CD14-positive monocyte (primary cell): ENCODE data around the gene DIS3L2. TPM values are rescaled to one million over a fixed set of nuclear protein-coding genes. Genes with fewer than 3 reads are reported as not detected.

Experiments
- DNase-seq, 3 donors: peaks; one replicate each; pipeline ENCODE4 v3.0.0-alpha.2; 2011 to 2022
- H2AFZ ChIP-seq: 2 replicates; pipeline ENCODE4 v1.6.0; 2012; ENCODE audit warnings: mild to moderate bottlenecking, low read depth, low read length, inconsistent platforms; ENCODE audit not compliant: insufficient read depth, poor library complexity, severe bottlenecking
- H3K27ac ChIP-seq, 2 donors: 1 replicate in 1 of 2; 2 replicates in 1 of 2; pipeline ENCODE4 v1.5.1; 2012 to 2013; ENCODE audit warnings: low read length in 2 of 2, control low read depth in 1 of 2, inconsistent platforms in 1 of 2, low read depth in 1 of 2, mild to moderate bottlenecking in 1 of 2
- H3K27me3 ChIP-seq, 2 donors: one replicate each; pipeline versions ENCODE4 v1.6.0 to v1.6.1; 2011 to 2013; ENCODE audit warnings: low read length in 2 of 2; ENCODE audit not compliant: control insufficient read depth in 2 of 2, insufficient read depth in 2 of 2
- H3K36me3 ChIP-seq, 2 donors: replicated peaks in 1 of 2; 1 replicate in 1 of 2; 2 replicates in 1 of 2; pipeline versions ENCODE4 v1.5.1 to v1.6.1; 2012 to 2013; ENCODE audit warnings: low read length in 2 of 2, control low read depth in 1 of 2, inconsistent platforms in 1 of 2, mild to moderate bottlenecking in 1 of 2; ENCODE audit not compliant: insufficient read depth in 2 of 2, control insufficient read depth in 1 of 2
- H3K4me1 ChIP-seq, 2 donors: 1 replicate in 1 of 2; 2 replicates in 1 of 2; pipeline versions ENCODE4 v1.5.1 to v1.6.1; 2012 to 2013; ENCODE audit warnings: low read length in 2 of 2, control low read depth in 1 of 2, inconsistent platforms in 1 of 2, mild to moderate bottlenecking in 1 of 2, moderate library complexity in 1 of 2; ENCODE audit not compliant: insufficient read depth in 2 of 2, control insufficient read depth in 1 of 2
- H3K4me2 ChIP-seq: replicated peaks from 2 replicates; pipeline ENCODE3; 2012; ENCODE audit warnings: low read length, moderate library complexity, mild to moderate bottlenecking; ENCODE audit not compliant: poor library complexity, severe bottlenecking; ENCODE audit errors: extremely low read depth
- H3K4me3 ChIP-seq, 3 experiments: fragments of 200-600 bp in 1 of 3; sonication (generic) in 1 of 3; replicated peaks in 1 of 3; 1 replicate in 2 of 3; 2 replicates in 1 of 3; pipeline ENCODE4 v1.5.1; 2011 to 2013; ENCODE audit warnings: low read length in 3 of 3, mild to moderate bottlenecking in 3 of 3, control low read depth in 2 of 3, low read depth in 2 of 3, inconsistent platforms in 1 of 3, moderate library complexity in 1 of 3
- H3K79me2 ChIP-seq: 2 replicates; pipeline ENCODE4 v1.6.0; 2012; ENCODE audit warnings: mild to moderate bottlenecking, control low read depth, inconsistent platforms, low read length, moderate library complexity; ENCODE audit not compliant: insufficient read depth
- H3K9ac ChIP-seq: 2 replicates; pipeline ENCODE4 v1.6.0; 2017; ENCODE audit warnings: low read length, mild to moderate bottlenecking; ENCODE audit not compliant: insufficient read depth, poor library complexity, severe bottlenecking
- H3K9me3 ChIP-seq, 2 donors: replicated peaks in 1 of 2; 1 replicate in 1 of 2; 2 replicates in 1 of 2; pipeline versions ENCODE4 v1.5.1 to v1.6.1; 2012 to 2013; ENCODE audit warnings: low read length in 2 of 2, control low read depth in 1 of 2; ENCODE audit not compliant: control insufficient read depth in 1 of 2, insufficient read depth in 1 of 2
- H4K20me1 ChIP-seq: 2 replicates; pipeline ENCODE4 v1.6.0; 2012; ENCODE audit warnings: mild to moderate bottlenecking, low read length, control low read depth, moderate library complexity; ENCODE audit not compliant: insufficient read depth
- H3K27ac Mint-ChIP-seq, 7 donors: one replicate each; pipeline ENCODE4 v1.8.0; 2020; ENCODE audit warnings: mild to moderate bottlenecking in 7 of 7, mixed read lengths in 7 of 7, moderate library complexity in 6 of 7, inconsistent platforms in 2 of 7
- H3K27me3 Mint-ChIP-seq, 3 donors: one replicate each; pipeline ENCODE4 v1.8.0; 2021 to 2022; ENCODE audit warnings: low read depth in 3 of 3, mild to moderate bottlenecking in 3 of 3, mixed read lengths in 3 of 3, moderate library complexity in 3 of 3, inconsistent platforms in 1 of 3
- H3K36me3 Mint-ChIP-seq, 2 donors: one replicate each; pipeline ENCODE4 v1.8.0; 2020; ENCODE audit warnings: mixed read lengths in 2 of 2, inconsistent platforms in 1 of 2, mild to moderate bottlenecking in 1 of 2
- H3K4me1 Mint-ChIP-seq: one replicate; pipeline ENCODE4 v1.8.0; 2020; ENCODE audit warnings: mild to moderate bottlenecking, mixed read lengths
- H3K4me3 Mint-ChIP-seq, 2 donors: one replicate each; pipeline ENCODE4 v1.8.0; 2020; ENCODE audit warnings: mild to moderate bottlenecking in 2 of 2, mixed read lengths in 2 of 2, moderate library complexity in 1 of 2
- H3K9me3 Mint-ChIP-seq, 7 donors: one replicate each; pipeline ENCODE4 v1.8.0; 2020 to 2022; ENCODE audit warnings: mixed read lengths in 7 of 7, mild to moderate bottlenecking in 6 of 7, moderate library complexity in 6 of 7, inconsistent platforms in 2 of 7
- CTCF ChIP-seq: fragments of 200-600 bp; IDR thresholded peaks from one replicate; pipeline ENCODE4 v1.8.0; 2022; ENCODE audit warnings: antibody characterized with exemption, mild to moderate bottlenecking
- WGBS: methylation state at CpG from one replicate; pipeline ENCODE4 v1.1.5; 2013; ENCODE audit warnings: missing lambda C conversion rate; ENCODE audit not compliant: insufficient coverage; 5-methylcytosine and 5-hydroxymethylcytosine counted together
- intact Hi-C, 2 donors: fragments of 100-400 bp; cut with micrococcal nuclease; formaldehyde crosslinking; loops; one replicate each; pipeline versions ENCODE4 v1.15.0 to v1.15.1; 2023
- polyA plus RNA-seq, 3 donors: library from polyadenylated mRNA; depleted of rRNA in 1 of 3; unstranded in 2 of 3; stranded (reverse) in 1 of 3; fragments of 300-500 nt in 2 of 3; fragments of >200 nt in 1 of 3; fragmentation: Illumina TruSeq in 2 of 3; gene quantifications; 1 replicate in 2 of 3; 2 replicates in 1 of 3; pipeline ENCODE4 v1.2.3, GENCODE V29; 2012 to 2021

The DIS3L2 gene
- polyA plus RNA-seq, 3 donors, result 6.0 to 21.7 (median 6.4) TPM

- Mint-ChIP-seq H3K4me1 (peaks cover 5% of the 10 kb centered on the region), H3K4me3 (no peak overlapping the region), H3K36me3 (peaks cover 12 to 23% of the 10 kb centered on the region in 2 donors), H3K9me3 (peaks cover 0 to 2% (median 0%) of the 10 kb centered on the region in 7 donors), H3K27me3 (peaks cover 0 to 1% (median 0%) of the 10 kb centered on the region in 3 donors), H3K27ac (no peak overlapping the region)
- Histone ChIP-seq H2AFZ (no peak overlapping the region), H3K36me3 (peaks cover 0 to 5% of the 10 kb centered on the region in 2 donors), H3K4me1 (no peaks in the 10 kb centered on the region), H3K9me3 (no peaks in the 10 kb centered on the region), H3K79me2 (peaks cover 13% of the 10 kb centered on the region), H3K27ac (no peak overlapping the region), H3K9ac (no peak overlapping the region), H3K4me3 (no peak overlapping the region), H3K4me2 (no peak overlapping the region), H3K27me3 (no peaks in the 10 kb centered on the region), H4K20me1 (peaks cover 10% of the 10 kb centered on the region)
- TF ChIP-seq CTCF, result no peak
- no peak for DNase-seq
- intact Hi-C loops, result no loop called here
- 100% methylated on average over 2 of the region's 3 CpGs for WGBS
These were observed 44.7 kb downstream of the DIS3L2 start for GRCh38 chr2:232006253-232006652.

- Histone ChIP-seq H3K27me3 (no peaks in the 10 kb centered on the region), H3K4me2 (no peak overlapping the region), H4K20me1 (peaks cover 8% of the 10 kb centered on the region), H3K9me3 (no peaks in the 10 kb centered on the region), H3K9ac (no peak overlapping the region), H3K4me3 (no peak overlapping the region), H3K27ac (no peak overlapping the region), H3K36me3 (peaks cover 0 to 5% of the 10 kb centered on the region in 2 donors), H3K4me1 (peaks cover 4 to 8% of the 10 kb centered on the region in 2 donors), H3K79me2 (peaks cover 13% of the 10 kb centered on the region), H2AFZ (no peak overlapping the region)
- H3K27ac Mint-ChIP-seq, result no peak overlapping the region
- intact Hi-C loops, result no loop called here
- H3K9me3 Mint-ChIP-seq, result peaks cover 0 to 2% (median 0%) of the 10 kb centered on the region in 7 donors
- TF ChIP-seq CTCF, result no peak
- peaks cover 0 to 1% (median 0%) of the 10 kb centered on the region in 3 donors for H3K27me3 Mint-ChIP-seq
- WGBS, result 93% methylated on average over 2 of the region's 4 CpGs
- H3K4me1 Mint-ChIP-seq, result peaks cover 5% of the 10 kb centered on the region
- H3K36me3 Mint-ChIP-seq, result peaks cover 12 to 23% of the 10 kb centered on the region in 2 donors
- H3K4me3 Mint-ChIP-seq, result no peak overlapping the region
- no peak for DNase-seq
These were observed 47.6 kb downstream of the DIS3L2 start for GRCh38 chr2:232008907-232009638.
